CD4-positive, alpha-beta T cell treated with Interleukin-15 for 4 hours (primary cell): ENCODE measurements around the gene ARHGAP12.

Experiments
- DNase-seq: peaks from one replicate; pipeline ENCODE4 v3.0.0-alpha.2; 2020; ENCODE audit warnings: low spot score

Gene ARHGAP12

GRCh38 chr10:31822150-31822549 is 106.5 kb downstream of the ARHGAP12 start:
- DNase-seq, result no peak

GRCh38 chr10:31820778-31821369 is 107.8 kb downstream of the ARHGAP12 start:
- DNase-seq, result no peak

DNA sequence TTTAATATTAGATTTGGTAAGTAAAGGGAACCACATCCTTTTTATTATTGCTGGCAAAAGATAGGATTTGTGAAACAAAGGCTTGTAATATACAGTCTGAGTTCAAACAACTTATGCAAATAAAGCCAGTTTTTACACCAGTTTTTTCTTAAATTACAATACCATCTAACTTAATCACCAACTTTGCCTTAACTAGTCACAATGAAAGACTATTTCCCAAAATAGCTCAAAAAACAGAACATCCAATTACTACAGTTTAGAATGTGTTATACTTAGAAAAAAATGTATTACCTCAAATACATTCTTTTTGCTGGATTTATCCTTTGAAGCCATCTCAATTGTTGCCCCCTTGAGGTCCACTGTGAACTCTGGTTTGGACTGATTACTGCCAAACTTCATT is 108.5 kb downstream of the ARHGAP12 start:
- no peak for DNase-seq

DNA sequence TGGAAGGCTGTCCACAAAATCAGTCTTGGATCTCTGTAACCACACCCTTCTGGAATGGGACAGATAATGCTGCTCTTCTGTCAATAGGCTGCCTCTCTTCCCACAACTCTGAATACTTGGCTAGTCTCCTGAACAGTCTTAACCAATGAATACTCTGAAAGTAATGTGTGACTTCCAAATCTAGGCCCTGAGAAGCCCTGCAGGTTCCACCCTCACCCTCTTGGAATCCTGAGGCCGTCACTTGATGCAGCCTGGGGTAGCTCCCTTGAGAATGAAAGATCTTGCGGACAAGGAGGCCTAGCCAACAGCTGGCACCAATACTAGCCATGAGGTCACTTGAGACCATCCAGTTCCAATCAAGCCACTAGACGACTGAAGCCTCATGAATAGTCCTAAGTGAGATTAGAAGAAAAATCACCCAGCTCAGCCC is 109.2 kb downstream of the ARHGAP12 start:
- DNase-seq, result no peak

GRCh38 chr10:31816318-31816717 is 112.3 kb downstream of the ARHGAP12 start:
- no peak for DNase-seq

DNA sequence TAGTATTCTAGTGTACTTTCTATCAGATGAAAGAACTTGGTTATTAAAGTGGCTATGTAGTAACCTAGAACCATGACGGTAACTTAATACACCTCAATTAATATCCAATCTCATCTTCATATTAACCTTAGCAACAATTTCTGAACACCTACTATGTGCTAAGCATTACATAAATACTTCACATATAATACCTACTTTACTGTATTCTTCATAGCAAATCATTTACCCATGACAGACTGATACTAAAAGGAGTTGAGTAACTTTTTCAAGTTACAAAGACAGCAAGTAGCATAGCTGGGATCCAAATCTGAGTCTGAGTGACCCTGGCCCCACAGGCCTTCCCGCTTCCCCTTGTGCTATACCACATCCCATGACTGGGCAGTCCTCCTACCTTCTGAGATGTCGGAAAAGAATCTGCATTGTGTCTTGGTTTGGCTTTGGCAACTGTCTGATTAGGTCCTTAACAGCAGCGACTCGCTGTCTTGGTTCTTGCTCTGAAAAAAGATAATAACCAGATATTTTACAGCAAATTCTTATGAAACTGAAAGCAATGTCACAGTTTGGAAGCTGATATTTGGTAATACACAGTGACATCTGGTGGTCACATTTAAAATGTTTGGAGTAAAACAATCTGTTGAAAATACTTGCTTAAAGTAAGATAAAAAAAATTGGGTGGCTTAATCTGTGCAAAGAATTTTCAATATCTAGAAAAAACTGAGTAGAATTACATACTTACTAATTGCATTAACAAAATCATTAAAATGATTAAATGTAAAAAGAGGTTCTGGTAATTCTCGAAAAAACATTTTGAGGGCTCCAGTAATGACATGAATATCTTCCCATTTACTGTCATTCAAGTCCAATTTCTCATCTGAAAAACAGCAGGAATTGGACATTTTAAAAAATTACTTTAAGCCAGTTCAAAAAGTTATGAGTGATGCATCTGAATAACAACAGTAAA is 120.1 kb downstream of the ARHGAP12 start:
- DNase-seq, result peak; percentile 49

DNA sequence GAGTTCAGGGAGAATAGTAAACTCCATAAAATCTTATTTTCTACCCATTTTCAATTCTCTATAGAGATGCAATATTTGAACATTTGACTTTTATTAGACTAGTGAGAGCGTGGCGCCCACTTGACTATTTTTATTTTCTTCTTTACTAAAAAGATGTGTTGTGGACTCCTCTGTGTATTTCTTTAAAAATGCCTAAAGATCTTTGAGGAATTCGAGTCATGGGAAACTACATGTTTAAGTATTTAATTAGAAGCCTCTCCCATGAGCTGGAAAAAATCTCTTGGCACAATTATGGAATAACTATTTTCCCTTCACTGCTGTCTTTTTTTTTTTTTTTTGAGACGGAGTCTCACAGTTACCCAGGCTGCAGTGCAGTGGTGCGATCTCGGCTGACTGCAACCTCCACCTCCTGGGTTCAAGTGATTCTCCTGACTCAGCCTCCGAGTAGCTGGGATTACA is 124.2 kb downstream of the ARHGAP12 start:
- DNase-seq, result no peak

DNA sequence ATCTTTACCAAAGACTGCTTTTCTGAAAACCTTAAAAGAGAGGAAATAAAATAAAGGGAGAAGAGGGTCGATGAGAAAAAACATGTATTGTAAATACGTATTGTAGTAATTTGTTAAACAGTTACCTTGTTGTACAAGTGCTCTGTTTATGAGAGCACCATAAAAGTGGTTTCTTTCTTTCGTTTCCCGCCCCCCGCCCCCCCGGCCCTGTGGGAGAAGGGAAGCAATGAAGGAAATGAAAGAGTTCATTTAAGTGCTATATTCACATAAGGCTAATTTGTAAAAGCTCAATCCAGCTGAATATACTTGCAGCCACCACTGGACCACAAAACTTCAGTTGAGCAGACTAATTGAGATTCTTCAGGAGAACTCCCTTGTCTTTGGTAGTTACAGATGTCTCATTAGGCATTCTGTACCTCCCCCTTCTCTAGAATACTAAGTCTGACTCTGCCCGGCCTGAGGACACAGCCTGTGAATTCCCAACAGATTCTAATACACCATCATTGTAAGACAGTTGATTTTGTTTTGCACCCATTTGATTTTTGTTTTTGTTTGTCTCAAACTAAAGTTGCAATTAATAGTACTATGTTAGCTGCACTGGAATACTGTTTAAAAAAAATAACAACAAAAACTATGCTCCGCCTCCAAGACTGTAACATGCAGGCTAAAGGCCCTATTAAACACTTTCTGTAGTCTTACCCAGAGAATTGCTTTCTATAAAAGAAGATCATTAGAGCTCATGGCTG is 124.9 kb downstream of the ARHGAP12 start:
- no peak for DNase-seq

DNA sequence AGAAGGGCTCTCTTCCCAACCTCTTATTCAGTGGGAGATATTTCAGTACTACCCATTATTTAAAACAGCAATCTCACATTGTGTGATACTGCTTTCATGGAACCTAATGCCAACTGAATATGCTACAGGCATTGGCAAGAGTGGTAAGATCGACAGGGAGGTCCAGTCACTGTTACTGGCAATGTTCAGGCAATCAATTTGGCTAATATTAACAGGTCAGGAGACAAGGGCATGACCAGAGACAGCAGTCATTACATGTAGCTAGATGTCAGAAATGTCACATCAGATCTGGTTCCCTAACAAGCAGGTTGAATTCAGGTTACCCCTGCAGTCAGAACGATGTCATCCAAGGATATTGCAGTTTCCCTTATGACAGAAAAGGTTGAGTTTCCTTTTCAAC is 129.4 kb downstream of the ARHGAP12 start:
- no peak for DNase-seq

DNA sequence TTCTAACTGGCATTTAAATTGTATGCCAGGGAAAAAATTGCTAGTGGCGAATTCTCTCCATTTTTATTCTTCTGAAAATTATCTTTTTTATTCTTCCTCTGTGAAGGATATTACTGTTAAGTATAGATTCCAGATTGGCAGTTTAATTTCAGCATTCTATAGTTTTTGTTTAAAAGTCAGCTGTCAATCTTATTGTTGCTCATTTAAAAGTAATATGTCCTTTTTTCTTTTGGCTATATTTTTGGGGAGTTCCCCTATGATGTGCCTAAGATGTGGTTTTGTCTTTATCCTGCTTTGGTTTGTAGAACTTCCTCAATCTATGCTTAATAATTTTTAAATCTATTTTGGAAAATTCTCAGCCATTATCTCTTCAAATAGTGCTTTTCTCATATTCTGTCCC is 135.9 kb downstream of the ARHGAP12 start:
- no peak for DNase-seq

DNA sequence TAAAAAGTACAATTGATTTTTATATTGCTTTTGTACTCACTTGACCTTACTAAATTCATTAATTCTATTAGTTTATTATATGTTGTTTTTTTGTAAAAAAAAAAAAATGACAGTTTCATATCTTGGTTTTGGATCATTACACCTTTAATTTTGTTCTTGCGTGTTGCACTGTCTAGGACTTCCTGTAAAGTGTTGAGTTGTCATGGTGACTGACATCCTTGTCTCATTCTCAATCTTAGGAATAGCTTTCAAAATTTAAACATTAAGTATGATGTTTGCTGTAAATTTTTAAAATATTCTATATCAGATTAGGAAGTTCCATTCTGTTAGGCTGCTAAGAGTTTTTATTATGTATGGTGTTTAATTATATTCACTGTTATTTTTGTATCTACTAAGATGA is 139.1 kb downstream of the ARHGAP12 start:
- no peak for DNase-seq

GRCh38 chr10:31782701-31783100 is 145.9 kb downstream of the ARHGAP12 start:
- no peak for DNase-seq

DNA sequence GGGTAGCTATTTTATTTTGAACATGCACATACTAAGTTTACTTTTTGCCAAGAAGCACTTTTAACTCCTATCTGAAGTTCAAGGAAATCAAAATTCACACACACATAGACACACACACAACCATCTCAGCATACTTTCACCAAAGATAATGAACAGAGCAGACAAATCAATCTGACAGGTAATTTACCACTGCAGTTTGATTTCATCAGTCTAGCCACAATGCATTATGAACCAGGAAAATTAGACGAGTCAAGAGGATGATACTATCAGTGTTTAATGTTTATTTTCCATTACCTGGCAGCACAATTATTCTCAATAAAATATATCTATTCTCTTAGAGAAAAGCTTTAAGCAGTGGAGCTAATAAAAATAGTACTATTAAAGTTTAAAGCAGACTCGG is 147.9 kb downstream of the ARHGAP12 start:
- DNase-seq, result no peak

GRCh38 chr10:31778627-31779026 is 150.0 kb downstream of the ARHGAP12 start:
- DNase-seq, result no peak

GRCh38 chr10:31776159-31776558 is 152.5 kb downstream of the ARHGAP12 start:
- no peak for DNase-seq

GRCh38 chr10:31774928-31775650 is 153.5 kb downstream of the ARHGAP12 start:
- DNase-seq, result no peak

DNA sequence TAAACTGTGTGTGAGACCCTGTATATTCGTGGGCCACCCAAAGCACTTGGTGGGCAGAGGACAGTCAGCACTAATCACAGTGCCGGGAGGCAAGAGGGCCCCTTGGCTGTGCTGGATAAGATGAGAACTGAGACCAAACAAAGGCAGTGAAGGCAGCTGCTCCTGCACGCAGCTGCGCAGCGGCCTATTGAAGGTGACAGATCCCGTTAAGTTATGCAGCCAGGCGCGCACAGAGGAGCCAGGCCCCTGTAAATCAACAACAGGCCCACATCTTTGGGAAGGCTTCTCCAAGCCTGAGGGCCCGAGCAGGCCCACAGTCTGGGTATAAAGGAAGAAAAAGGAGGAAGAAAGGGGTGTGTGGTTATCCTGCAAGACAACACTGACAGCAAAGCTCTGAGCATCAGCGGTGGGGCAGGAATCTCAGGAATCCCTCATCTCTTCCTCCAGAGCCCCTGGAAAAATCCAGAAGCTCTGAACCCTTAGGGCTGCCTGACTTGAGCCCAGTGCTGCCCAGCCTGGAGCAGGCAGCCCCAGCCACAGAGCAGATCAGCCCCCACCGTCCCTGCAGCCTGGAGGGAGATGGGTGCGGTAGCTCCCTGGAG is 154.2 kb downstream of the ARHGAP12 start:
- no peak for DNase-seq

DNA sequence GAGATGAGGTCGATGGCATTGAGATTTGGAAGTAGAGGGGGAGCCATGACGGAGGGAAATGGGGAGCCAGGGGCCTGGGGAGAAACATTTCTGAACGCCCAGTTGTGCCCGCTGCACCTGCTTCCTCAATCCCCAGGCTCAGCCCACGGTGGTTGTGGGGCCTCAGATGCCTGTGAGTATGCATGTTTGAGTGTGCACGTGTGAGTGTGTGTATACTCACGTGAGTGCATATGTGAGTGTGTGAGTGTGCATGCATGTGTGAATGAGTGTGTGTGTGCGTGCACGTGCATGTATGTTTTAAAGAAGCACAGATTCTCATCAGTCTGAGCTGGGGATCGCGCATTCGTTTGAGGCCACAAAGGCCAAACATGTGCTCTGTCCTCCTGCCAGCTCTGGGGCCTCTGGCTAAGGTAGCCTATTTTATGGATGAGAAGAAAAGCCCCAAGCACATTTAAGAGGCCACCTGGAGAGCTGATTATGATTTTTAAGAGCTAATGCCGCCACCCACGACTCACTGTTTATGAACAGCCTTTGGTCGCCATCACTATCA is 154.8 kb downstream of the ARHGAP12 start:
- no peak for DNase-seq

GRCh38 chr10:31771331-31771831 is 157.2 kb downstream of the ARHGAP12 start:
- DNase-seq, result no peak

- DNase-seq, result peak; percentile 51
Measured at GRCh38 chr10:31770307-31770902, 158.2 kb downstream of the ARHGAP12 start.

DNA sequence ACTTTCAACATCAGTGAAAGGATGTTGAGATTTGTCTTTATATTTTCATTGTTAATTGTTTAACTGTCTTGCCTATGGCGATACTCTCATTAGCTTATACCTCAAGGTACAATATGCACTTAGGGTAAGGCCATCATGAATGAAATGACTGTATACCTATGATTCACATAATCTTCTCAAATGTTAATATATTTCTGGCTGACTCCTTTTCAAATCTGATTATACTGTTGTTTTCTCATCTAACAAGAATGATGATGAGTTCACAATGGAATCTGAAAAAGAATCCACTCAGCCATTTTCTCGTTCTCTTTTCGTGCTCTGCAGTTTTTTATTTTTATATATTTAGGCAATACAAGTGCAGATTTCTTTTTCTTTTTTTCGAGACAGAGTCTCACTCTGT is 159.1 kb downstream of the ARHGAP12 start:
- no peak for DNase-seq
